ENCODE measurements around the gene ZNF618.

GRCh38 chr9:113957351-113957750 is 81.2 kb downstream of the ZNF618 start:
- TF ChIP-seq EZH2 (IDR thresholded peaks at IDR 0.05; ENCODE audit: low read depth, unreplicated experiment) (no peak), CTCF (conservative IDR thresholded peaks at IDR 0.05; ENCODE audit: low read depth in 2 of 2) (no peak), STAT1 (IDR thresholded peaks at IDR 0.05; ENCODE audit: unreplicated experiment) (no peak), POLR2AphosphoS5 (IDR thresholded peaks at IDR 0.05; ENCODE audit: low read depth) (no peak), REST (IDR thresholded peaks at IDR 0.05; ENCODE audit: unreplicated experiment) (no peak), ZNF114 (CRISPR knock-in tag; IDR thresholded peaks at IDR 0.05) (no peak), JUNB (IDR thresholded peaks at IDR 0.05; ENCODE audit: unreplicated experiment) (no peak), EZH2phosphoT487 (IDR thresholded peaks at IDR 0.05; ENCODE audit: unreplicated experiment) (no peak), NANOG (IDR thresholded peaks at IDR 0.05; ENCODE audit: borderline replicate concordance) (no peak), ZNF331 (CRISPR knock-in tag; IDR thresholded peaks at IDR 0.05; ENCODE audit: low read depth) (no peak), ETS1 (IDR thresholded peaks at IDR 0.05) (no peak)
